Measurements from ENCODE around the gene AP4S1.
"Not testable (repeated sequence)": the region's sequence is repeated elsewhere in the genome, so short reads cannot be mapped to it uniquely, and the experiment has no call there.

The AP4S1 gene

GRCh38 chr14:31025367-31026076 is at the start of gene AP4S1:
TSS of gene AP4S1 (plus strand) at chr14:31025649. CDS start at chr14:31066197, 40,548 bp downstream.
- peak; percentile 5 to 16 for DNase-seq (ENCODE audit: extremely low read depth in 1 of 2, low read depth in 1 of 2)

- no peak for DNase-seq (ENCODE audit: extremely low read depth in 1 of 2, low read depth in 1 of 2)
Observed at GRCh38 chr14:30977752-30978151, 47.7 kb upstream of the AP4S1 start.

GRCh38 chr14:30980106-30980704 is 45.2 kb upstream of the AP4S1 start:
- not testable (repeated sequence) for DNase-seq (ENCODE audit: extremely low read depth in 1 of 2, low read depth in 1 of 2)

- DNase-seq (ENCODE audit: extremely low read depth in 1 of 2, low read depth in 1 of 2) = no peak
Observed at GRCh38 chr14:30980980-30981379, 44.5 kb upstream of the AP4S1 start.

GRCh38 chr14:30982533-30982932 is 42.9 kb upstream of the AP4S1 start:
- DNase-seq (ENCODE audit: extremely low read depth in 1 of 2, low read depth in 1 of 2) = no peak

GRCh38 chr14:30983858-30984257 is 41.6 kb upstream of the AP4S1 start:
- no peak for DNase-seq (ENCODE audit: extremely low read depth in 1 of 2, low read depth in 1 of 2)

GRCh38 chr14:30985796-30986195 is 39.7 kb upstream of the AP4S1 start:
- DNase-seq (ENCODE audit: extremely low read depth in 1 of 2, low read depth in 1 of 2) = no peak

- DNase-seq (ENCODE audit: extremely low read depth in 1 of 2, low read depth in 1 of 2) = no peak
Observed at GRCh38 chr14:30988509-30988908, 36.9 kb upstream of the AP4S1 start.

GRCh38 chr14:30990770-30991169 is 34.7 kb upstream of the AP4S1 start:
- no peak for DNase-seq (ENCODE audit: extremely low read depth in 1 of 2, low read depth in 1 of 2)

- DNase-seq (ENCODE audit: extremely low read depth in 1 of 2, low read depth in 1 of 2) = no peak
Observed at GRCh38 chr14:30991408-30991807, 34.0 kb upstream of the AP4S1 start.

- no peak for DNase-seq (ENCODE audit: extremely low read depth in 1 of 2, low read depth in 1 of 2)
Observed at GRCh38 chr14:30993071-30993470, 32.4 kb upstream of the AP4S1 start.

GRCh38 chr14:30994681-30995620 is 30.5 kb upstream of the AP4S1 start:
- DNase-seq (ENCODE audit: extremely low read depth in 1 of 2, low read depth in 1 of 2) = no peak

- no peak for DNase-seq (ENCODE audit: extremely low read depth in 1 of 2, low read depth in 1 of 2)
Observed at GRCh38 chr14:30995689-30996088, 29.8 kb upstream of the AP4S1 start.

- no peak for DNase-seq (ENCODE audit: extremely low read depth in 1 of 2, low read depth in 1 of 2)
Observed at GRCh38 chr14:30996892-30997659, 28.4 kb upstream of the AP4S1 start.

GRCh38 chr14:30998100-30998706 is 27.2 kb upstream of the AP4S1 start:
- DNase-seq (ENCODE audit: extremely low read depth in 1 of 2, low read depth in 1 of 2) = no peak

- no peak for DNase-seq (ENCODE audit: extremely low read depth in 1 of 2, low read depth in 1 of 2)
Observed at GRCh38 chr14:30999038-30999773, 26.2 kb upstream of the AP4S1 start.

- DNase-seq (ENCODE audit: extremely low read depth in 1 of 2, low read depth in 1 of 2) = no peak
Observed at GRCh38 chr14:31000629-31001338, 24.7 kb upstream of the AP4S1 start.

GRCh38 chr14:31001339-31001658 is 24.1 kb upstream of the AP4S1 start:
- no peak for DNase-seq (ENCODE audit: extremely low read depth in 1 of 2, low read depth in 1 of 2)

GRCh38 chr14:31003284-31003683 is 22.2 kb upstream of the AP4S1 start:
- DNase-seq (ENCODE audit: extremely low read depth in 1 of 2, low read depth in 1 of 2) = no peak
